ENCODE data around the gene CASP8. TPM values are rescaled to one million over a fixed set of nuclear protein-coding genes. Genes with fewer than 3 reads are reported as not detected.

The CASP8 gene
- total and polyA plus RNA-seq, 2 of the 13 experiments (the other 11 are each of a cell fraction or from before 2014, with no cell fraction given): 25.0 to 52.8 TPM

GRCh38 chr2:201313362-201313761 is 53.0 kb downstream of the CASP8 start:
- no peaks in the 10 kb centered on the region for H3K36me3 ChIP-seq (replicated peaks in 1 of 2; ENCODE audit: control insufficient read depth in 1 of 2, insufficient read depth in 2 of 2, low read length in 2 of 2)
- ChIA-PET CTCF (ENCODE audit: low intra/inter-chr PET ratio, low total read pairs) (no interaction called here), POLR2A (no interaction called here)
- H3K4me2 ChIP-seq (ENCODE audit: low read depth, low read length): no peak overlapping the region
- no peak overlapping the region for H3K4me3 ChIP-seq (replicated peaks in 1 of 3; ENCODE audit: insufficient read depth in 1 of 3, low read depth in 2 of 3, low read length in 3 of 3)
- H3K27me3 ChIP-seq (ENCODE audit: control insufficient read depth in 1 of 2, insufficient read depth in 2 of 2, low read length in 2 of 2): peaks cover 0 to 11% of the 10 kb centered on the region in 2 experiments; a peak in 2 of 5 replicates
- intact Hi-C loops (cut with micrococcal nuclease; ENCODE audit: unreplicated experiment) (no loop called here), in situ Hi-C loops (cut with HindIII; ENCODE audit: extremely low pct_ligation_motif_present, low pct_unique_long_range_greater_than_20kb) (no loop called here)
- H3K27ac ChIP-seq (ENCODE audit: extremely low read length, insufficient read depth, low read length): no peak overlapping the region
- no peaks in the 10 kb centered on the region for H3K9me3 ChIP-seq (ENCODE audit: low read length)
- DNase-seq (ENCODE audit: low spot score): no peak
- no TSS peak for BruUV-seq (replicated peaks)
- H3K79me2 ChIP-seq (ENCODE audit: insufficient read depth, low read length): no peaks in the 10 kb centered on the region
- ATAC-seq: no peak
- FAIRE-seq: no peak
- 4% methylated on average over 3 of the region's 5 CpGs for WGBS (ENCODE audit: low lambda C conversion rate)
- H2AFZ ChIP-seq (ENCODE audit: low read length): no peak overlapping the region
- no peaks in the 10 kb centered on the region for H3K4me1 ChIP-seq (ENCODE audit: insufficient read depth, low read length)
- no peaks in the 10 kb centered on the region for H4K20me1 ChIP-seq (ENCODE audit: insufficient read depth, low read length)
- TF ChIP-seq ZNF124 (CRISPR knock-in tag; IDR thresholded peaks at IDR 0.05) (no peak), ETV5 (CRISPR knock-in tag; IDR thresholded peaks at IDR 0.05; ENCODE audit: borderline replicate concordance) (no peak), ZNF138 (CRISPR knock-in tag; IDR thresholded peaks at IDR 0.05; ENCODE audit: low read depth) (no peak), ELK4 (CRISPR knock-in tag; IDR thresholded peaks at IDR 0.05; ENCODE audit: borderline replicate concordance) (no peak), ZNF598 (CRISPR knock-in tag; IDR thresholded peaks at IDR 0.05; ENCODE audit: borderline replicate concordance) (no peak), AKNA (CRISPR knock-in tag; IDR thresholded peaks at IDR 0.05; ENCODE audit: borderline replicate concordance) (no peak), NFKB2 (CRISPR knock-in tag; IDR thresholded peaks at IDR 0.05; ENCODE audit: borderline replicate concordance) (no peak), ZNF768 (CRISPR knock-in tag; IDR thresholded peaks at IDR 0.05) (no peak), ZBTB42 (CRISPR knock-in tag; IDR thresholded peaks at IDR 0.05) (no peak), ZNF510 (CRISPR knock-in tag; IDR thresholded peaks at IDR 0.05; ENCODE audit: low read depth) (no peak), THAP7 (CRISPR knock-in tag; IDR thresholded peaks at IDR 0.05) (no peak)
- H3K9ac ChIP-seq (ENCODE audit: insufficient read depth, low read depth, low read length): no peak overlapping the region

Measured in HepG2 (cell line).